Psoas muscle (tissue), 8 donors: ENCODE measurements around the gene PVALB. TPM values are rescaled to one million over a fixed set of nuclear protein-coding genes. Genes with fewer than 3 reads are reported as not detected.

ENCODE experiments used
- ATAC-seq, 4 donors: fragments of 200-7000 bp; cut with Tn5 transposase; one replicate each; pipeline ENCODE4 v1.9.1; 2020; ENCODE audit warnings: moderate library complexity in 3 of 4, mild to moderate bottlenecking in 2 of 4
- DNase-seq, 2 donors: peaks; one replicate each; pipeline ENCODE4 v3.0.0-alpha.2; 2020
- H3K27ac ChIP-seq: fragments of 200-600 bp; one replicate; pipeline ENCODE4 v1.8.0; 2022
- H3K27me3 ChIP-seq, 3 donors: fragments of 200-600 bp in 1 of 3; one replicate each; pipeline versions ENCODE4 v1.6.1 to v1.8.0; 2013 to 2022; ENCODE audit warnings: low read length in 2 of 3, mild to moderate bottlenecking in 2 of 3, moderate library complexity in 1 of 3; ENCODE audit not compliant: insufficient read depth in 3 of 3
- H3K36me3 ChIP-seq, 2 donors: fragments of 200-600 bp in 1 of 2; one replicate each; pipeline versions ENCODE4 v1.6.1 to v1.8.0; 2013 to 2022; ENCODE audit warnings: low read depth in 1 of 2, mild to moderate bottlenecking in 1 of 2, moderate library complexity in 1 of 2; ENCODE audit not compliant: insufficient read depth in 1 of 2
- H3K4me1 ChIP-seq: fragments of 200-600 bp; one replicate; pipeline ENCODE4 v1.8.0; 2022
- H3K4me3 ChIP-seq: fragments of 200-600 bp; one replicate; pipeline ENCODE4 v1.8.0; 2022; ENCODE audit warnings: mild to moderate bottlenecking
- H3K9me3 ChIP-seq: fragments of 200-600 bp; one replicate; pipeline ENCODE4 v1.8.0; 2022
- WGBS, 3 donors: extraction: QIAGEN DNeasy Blood & Tissue Kit; methylation state at CpG; one replicate each; pipeline versions ENCODE4 v1.1.6 to v1.1.7; 2013; 5-methylcytosine and 5-hydroxymethylcytosine counted together
- intact Hi-C, 2 donors: fragments of 100-400 bp; cut with DNase I; formaldehyde crosslinking; loops; one replicate each; pipeline versions ENCODE4 v1.11.0 to v1.14.2; 2022
- polyA plus RNA-seq, 3 donors: library from polyadenylated mRNA; stranded (reverse); fragments of 200-250 nt; gene quantifications; one replicate each; pipeline ENCODE4 v1.2.3, GENCODE V29; 2013
- total RNA-seq, 4 donors: library from RNA; stranded (reverse); fragmentation: NEBNext Ultra II Directional in 2 of 4; extraction: Animal tissue kit (Norgen Biotek cat#: 25700) in 2 of 4; gene quantifications; one replicate each; pipeline versions ENCODE4 v1.2.1 to v1.2.4, GENCODE V29; 2021 to 2023
- TF ChIP-seq, protein P1 (sequence below): fragments of 200-600 bp; IDR thresholded peaks from one replicate; pipeline ENCODE4 v1.8.0; 2022; ENCODE audit warnings: antibody characterized with exemption
- donor health status: healthy with polysubstance abuse.
- donor health status: DM: no; HTN: no; CAD: no; lungs with moderate emphysema.
- donor health status: Bipolar disorder and iron deficiency.
- donor health status: healthy.
- donor health status: DM: yes; HTN: yes; CAD: no.
- donor health status: DM: no; HTN: no; CAD: no.
- donor health status: DM: no; HTN: no; CAD: no.
- donor health status: DM: yes; HTN: yes; CAD: no.

Gene PVALB
- total and polyA plus RNA-seq, 7 donors: 0.22 to 1.4 (median 1.1) TPM; not detected in 3

DNA sequence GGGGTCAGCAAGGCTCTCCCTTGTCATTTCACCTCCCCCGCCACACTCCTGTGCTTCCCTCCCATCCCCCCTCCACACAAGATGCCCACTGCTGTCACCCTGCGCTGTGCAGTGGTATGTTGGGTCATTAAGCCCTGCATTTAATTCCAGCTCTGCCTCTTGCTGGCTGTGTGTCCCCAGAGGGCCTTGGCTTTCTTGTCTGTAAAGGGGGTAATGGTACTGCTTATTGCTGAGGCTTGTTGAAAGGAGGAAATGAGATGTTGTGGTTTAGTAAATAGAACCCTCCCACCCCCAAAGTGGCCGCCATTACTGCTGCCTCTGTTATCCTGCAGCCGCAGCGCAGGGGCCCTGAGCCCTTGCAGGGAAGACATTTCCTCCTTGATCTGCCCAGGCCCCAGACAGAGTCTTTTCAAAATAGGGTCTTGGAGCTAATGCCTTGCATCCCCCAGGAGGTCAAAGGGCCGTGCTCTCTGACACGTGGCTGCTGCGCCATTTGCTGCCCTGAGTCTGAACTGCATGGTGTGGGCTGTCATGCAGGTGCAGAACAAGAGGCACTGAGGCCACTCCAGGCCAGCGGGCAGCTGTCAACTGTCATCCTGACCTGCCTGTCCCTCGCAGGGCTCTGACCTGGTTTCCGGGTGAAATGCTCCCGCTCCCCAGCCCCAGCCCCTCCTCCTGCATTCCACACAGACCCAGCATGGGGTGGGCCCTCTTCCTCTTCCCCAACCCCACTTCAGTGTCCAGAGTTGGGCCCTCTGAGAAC lies 18.7 kb downstream of the PVALB start:
- Histone ChIP-seq H3K9me3 (no peaks in the 10 kb centered on the region), H3K36me3 (no peaks in the 10 kb centered on the region), H3K27ac (no peak overlapping the region), H3K4me1 (no peaks in the 10 kb centered on the region), H3K4me3 (no peak overlapping the region), H3K27me3 (peaks cover 0 to 15% (median 0%) of the 10 kb centered on the region in 3 donors)
- TF ChIP-seq, protein P1, sequence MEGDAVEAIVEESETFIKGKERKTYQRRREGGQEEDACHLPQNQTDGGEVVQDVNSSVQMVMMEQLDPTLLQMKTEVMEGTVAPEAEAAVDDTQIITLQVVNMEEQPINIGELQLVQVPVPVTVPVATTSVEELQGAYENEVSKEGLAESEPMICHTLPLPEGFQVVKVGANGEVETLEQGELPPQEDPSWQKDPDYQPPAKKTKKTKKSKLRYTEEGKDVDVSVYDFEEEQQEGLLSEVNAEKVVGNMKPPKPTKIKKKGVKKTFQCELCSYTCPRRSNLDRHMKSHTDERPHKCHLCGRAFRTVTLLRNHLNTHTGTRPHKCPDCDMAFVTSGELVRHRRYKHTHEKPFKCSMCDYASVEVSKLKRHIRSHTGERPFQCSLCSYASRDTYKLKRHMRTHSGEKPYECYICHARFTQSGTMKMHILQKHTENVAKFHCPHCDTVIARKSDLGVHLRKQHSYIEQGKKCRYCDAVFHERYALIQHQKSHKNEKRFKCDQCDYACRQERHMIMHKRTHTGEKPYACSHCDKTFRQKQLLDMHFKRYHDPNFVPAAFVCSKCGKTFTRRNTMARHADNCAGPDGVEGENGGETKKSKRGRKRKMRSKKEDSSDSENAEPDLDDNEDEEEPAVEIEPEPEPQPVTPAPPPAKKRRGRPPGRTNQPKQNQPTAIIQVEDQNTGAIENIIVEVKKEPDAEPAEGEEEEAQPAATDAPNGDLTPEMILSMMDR: no peak
- DNase-seq: no peak
- intact Hi-C loops: no loop called here
- no peak for ATAC-seq
- 63 to 65% (median 64%) methylated on average over 11 to 12 of the region's 12 CpGs for WGBS, 3 donors

DNA sequence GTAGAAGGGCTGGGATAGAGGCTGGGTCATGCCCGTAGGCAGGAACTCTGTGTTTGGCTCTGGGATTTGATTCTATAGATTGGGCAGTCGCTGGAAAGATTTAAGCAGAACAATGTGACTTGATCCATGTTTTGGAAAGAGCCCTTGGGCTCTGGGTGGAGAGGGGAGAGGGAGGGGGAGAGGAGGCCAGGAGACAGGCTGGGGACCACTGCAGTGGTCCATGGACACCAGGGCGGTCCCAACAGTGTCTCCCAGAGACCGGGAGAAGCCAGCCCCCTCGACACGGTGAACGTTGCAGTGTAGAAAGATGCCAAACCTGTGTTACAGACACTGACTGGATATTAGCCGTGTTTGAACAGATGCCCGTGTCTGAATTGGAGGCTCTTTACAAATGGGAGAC lies 19.5 kb downstream of the PVALB start:
- H3K4me1 ChIP-seq: no peaks in the 10 kb centered on the region
- no peaks in the 10 kb centered on the region for H3K36me3 ChIP-seq
- intact Hi-C loops: no loop called here
- DNase-seq (no peak), ATAC-seq (no peak)
- 34 to 54% (median 37%) methylated on average over 9 of the region's 9 CpGs for WGBS, 3 donors
- H3K27ac ChIP-seq: no peak overlapping the region
- H3K4me3 ChIP-seq: no peak overlapping the region
- TF ChIP-seq, protein P1: no peak
- peaks cover 0 to 19% (median 0%) of the 10 kb centered on the region in 3 donors for H3K27me3 ChIP-seq
- H3K9me3 ChIP-seq: no peaks in the 10 kb centered on the region

DNA sequence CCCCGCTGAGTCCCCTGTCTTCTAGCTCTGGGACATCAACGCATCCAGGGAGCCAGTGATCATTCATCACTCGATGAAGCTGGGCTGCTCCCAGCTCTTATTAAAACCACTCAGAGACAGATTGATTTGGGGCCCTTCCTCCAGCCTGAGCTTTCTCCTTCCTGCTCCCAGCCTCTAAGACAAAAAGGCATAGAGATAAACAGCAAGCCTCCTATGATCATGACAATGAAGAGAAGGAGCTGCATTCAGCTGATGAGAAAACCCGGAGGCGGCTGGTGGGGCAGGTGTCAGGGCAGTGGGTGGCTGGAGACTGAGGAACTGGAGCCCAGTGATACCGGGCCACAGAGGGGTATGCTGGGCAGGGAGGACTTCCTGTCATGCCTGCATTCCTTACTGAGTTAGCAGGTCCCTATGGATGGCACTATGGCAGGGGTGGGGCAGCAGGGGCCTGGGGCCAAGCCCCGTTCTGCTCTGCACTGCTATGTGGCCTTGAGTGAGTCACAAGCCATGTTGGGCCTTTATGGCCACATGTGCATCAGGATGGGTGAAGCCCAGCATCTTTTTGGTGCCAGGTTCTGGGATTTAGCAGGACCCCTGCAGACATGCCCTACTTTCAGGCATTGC lies 20.2 kb downstream of the PVALB start:
- no peaks in the 10 kb centered on the region for H3K36me3 ChIP-seq
- WGBS, 3 donors: 54 to 67% (median 60%) methylated on average over 7 of the region's 7 CpGs
- H3K9me3 ChIP-seq: no peaks in the 10 kb centered on the region
- H3K4me3 ChIP-seq: no peak overlapping the region
- intact Hi-C loops: no loop called here
- peaks cover 0 to 24% (median 0%) of the 10 kb centered on the region in 3 donors for H3K27me3 ChIP-seq
- TF ChIP-seq, protein P1: no peak
- ATAC-seq (no peak), DNase-seq (no peak)
- no peak overlapping the region for H3K27ac ChIP-seq
- H3K4me1 ChIP-seq: no peaks in the 10 kb centered on the region

DNA sequence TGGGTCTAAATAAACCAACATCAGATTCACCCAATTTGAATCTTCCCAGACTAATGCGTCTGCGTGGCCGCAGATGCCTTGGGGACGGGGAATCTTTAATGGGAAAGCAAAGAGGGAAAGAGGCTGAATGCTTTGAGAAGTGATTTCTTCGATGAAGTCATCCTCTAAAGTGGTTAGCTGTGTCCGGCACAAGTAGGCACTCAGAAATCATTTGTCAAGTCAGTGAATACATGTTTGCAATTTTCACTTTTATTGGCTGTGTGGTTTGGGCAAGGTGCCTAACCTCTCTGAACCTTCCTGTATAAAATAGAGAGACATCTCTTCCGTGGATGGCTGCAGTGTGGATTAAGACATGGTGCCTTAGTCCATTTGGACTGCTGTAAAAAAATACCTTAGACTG lies 21.2 kb downstream of the PVALB start:
- no peak for ATAC-seq
- WGBS, 3 donors: 83 to 89% (median 86%) methylated on average over 7 of the region's 7 CpGs
- H3K27me3 ChIP-seq: peaks cover 0 to 27% (median 0%) of the 10 kb centered on the region in 3 donors

More for the DNA sequence above, 21.2 kb downstream of the PVALB start:
- Histone ChIP-seq H3K4me1 (no peaks in the 10 kb centered on the region), H3K4me3 (no peak overlapping the region), H3K9me3 (no peaks in the 10 kb centered on the region), H3K27ac (no peak overlapping the region), H3K36me3 (no peaks in the 10 kb centered on the region)
- no peak for DNase-seq
- intact Hi-C loops: no loop called here
- TF ChIP-seq, protein P1: no peak
